Measurements from ENCODE around the gene CCDC63. TPM values are rescaled to one million over a fixed set of nuclear protein-coding genes. Genes with fewer than 3 reads are reported as not detected.

The CCDC63 gene
- total RNA-seq, result not detected

DNA sequence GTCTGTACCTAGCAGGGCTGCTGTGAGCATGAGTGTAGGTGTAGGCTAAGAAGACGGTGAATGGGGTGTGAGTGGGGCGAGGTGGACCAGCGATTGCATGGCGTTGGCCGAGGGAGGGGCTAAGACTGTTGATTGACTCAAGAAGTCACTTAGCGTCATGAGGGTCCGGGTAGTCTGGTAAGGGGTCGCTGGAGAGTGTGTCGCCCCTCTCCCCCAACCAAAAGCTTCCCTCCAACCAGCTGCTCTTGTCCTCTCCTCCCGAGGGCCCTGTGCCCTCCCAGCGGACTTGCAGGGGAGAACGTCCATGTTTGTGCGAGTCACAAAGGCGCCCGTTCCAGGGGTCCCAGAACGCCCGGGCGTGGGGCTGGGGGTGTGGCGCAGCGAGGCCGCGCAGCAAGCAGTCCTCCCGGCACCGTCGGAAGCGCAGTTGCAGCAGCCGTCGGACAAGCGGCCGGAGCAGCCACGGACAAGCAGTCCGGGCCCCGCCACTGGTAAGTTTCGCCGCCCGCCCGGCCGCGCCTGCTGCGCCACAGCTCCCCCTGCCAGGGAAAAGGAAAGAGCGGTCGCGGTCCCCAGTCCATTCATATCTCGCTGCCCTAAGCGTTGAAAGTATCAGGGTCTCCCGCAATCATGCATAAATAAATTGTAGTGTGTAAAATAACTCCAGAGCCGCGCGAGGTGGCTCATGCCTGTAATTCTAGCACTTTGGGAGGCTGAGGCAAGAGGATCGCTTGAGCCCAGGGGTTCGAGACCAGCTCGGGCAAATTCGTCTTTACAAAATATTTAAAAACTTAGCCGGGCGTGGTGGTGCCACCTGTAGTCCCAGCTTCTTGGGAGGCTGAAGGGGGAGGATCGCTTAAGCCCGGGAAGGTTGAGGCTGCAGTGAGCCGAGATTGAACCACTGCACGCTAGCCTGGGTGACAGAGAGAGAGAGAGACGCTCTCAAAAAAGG, at the start of gene CCDC63:
Gene CCDC63, plus strand, starts transcription at position 373 of the 952 bp plus-strand sequence. CDS start 5,968 bp downstream, outside the sequence.
- DNase-seq, result peak; percentile 69

DNA sequence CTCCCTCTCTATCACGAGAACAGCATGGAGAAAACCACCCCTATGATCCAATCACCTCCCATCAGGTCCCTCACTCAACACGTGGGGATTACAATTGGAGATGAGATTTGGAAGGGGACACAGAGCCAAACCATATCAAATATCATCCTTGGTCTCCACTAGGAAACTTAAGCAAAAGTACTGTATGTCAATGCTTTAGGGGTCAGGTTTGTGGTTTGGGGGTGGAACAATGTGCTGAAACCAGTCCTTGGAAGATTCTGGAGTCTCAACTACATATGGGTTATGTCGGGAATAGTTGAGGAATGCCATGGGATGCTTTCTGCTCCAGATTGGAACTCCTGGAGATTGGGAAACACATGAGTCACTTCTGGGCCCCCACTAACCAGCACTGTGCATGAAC, 48.3 kb upstream of the CCDC63 start:
- no peak for DNase-seq

DNA sequence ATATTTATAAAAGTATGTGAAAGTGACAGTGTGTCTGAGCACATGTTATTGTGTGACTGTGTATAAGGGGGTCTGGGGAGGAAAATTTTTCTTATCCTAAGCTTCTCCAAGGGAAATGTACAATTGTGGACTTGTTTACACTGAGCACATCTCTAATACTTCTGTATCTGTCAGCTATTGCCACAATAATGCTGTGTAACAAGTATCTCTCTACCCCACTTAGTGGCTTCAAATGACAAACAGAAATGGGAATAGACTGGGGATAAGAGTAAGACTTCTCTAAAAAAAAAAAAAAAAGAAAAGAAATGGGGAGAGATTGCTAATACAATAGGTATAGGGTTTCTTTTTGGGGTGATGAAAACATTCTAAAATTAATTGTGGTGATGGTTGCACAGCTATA, 44.3 kb upstream of the CCDC63 start:
- no peak for DNase-seq

DNA sequence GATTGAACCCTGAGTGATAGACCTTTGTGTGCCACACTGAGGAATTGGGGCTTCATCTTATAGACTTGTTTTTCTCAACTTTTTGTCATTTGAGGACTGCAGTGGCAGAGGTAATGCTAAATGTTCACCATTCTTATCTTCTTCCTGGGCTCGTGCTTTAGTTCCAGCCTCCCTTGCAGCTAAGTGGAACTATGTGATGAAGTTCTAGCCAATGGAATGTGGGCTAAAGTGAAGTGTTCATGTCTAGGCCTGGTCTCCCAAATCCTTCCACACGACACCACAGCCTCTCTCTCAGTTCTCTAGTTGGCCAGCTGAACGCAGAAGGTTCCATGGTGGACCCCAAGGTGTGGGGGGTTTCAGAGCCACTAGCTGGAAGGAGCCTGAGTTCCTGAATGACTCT, 42.4 kb upstream of the CCDC63 start:
- DNase-seq, result no peak

DNA sequence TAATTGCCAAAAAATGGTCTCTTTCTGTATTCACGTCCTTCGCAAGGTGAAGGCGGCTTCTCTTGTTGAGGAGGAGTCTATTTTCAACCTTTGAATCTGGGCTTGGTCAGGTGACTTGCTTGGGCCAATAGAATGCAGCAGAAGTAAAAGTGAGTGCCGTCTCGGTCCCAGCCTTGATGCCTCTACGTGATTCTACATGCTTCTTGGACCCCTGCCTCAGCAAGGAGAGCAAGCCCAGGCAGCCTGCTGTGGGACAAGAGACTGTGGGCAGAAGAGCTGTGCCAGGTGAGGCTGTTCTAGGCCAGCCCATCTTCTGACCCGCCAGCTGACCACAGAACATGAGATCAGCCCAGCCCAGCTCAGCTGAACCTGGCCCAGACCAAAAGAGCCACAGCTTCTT, 39.1 kb upstream of the CCDC63 start:
- no peak for DNase-seq

DNA sequence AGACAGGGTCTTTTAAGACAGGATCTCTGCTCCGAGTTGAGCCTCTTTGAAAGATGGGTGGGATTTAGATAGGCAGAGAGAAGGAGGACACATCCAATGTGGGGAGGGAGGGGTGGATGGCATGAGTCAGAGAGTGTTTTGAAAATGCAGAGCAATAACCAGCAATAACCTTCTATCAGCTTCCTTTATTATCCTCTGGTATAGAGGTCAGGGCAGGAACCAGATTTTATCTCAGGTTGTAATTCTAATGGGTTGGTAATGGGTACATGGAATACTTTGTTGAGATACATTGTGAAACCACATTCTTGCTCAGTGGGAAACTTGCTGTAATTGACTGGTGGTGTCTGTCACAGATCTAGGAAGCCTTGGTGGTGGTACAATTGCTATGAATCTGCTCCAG, 37.6 kb upstream of the CCDC63 start:
- DNase-seq, result no peak

DNA sequence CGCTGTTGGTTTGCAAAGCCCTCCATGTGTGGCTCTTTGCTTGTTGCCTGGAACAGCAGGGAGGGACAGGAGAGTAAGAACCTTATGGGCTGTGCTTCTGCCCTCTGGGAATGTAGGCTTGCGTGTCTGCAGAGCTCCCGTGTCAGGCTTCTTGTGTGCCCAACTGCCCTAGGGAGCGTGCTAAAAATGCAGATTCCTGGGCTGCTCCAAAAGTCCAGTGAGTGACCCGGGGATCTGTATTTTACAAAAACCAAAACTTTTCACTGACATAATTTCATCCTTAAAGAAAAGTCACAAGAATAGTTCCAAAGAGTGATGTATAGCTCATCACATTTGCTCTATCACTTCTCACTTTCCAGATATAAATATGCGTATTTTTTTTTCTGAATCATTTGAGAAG, 34.8 kb upstream of the CCDC63 start:
- no peak for DNase-seq

DNA sequence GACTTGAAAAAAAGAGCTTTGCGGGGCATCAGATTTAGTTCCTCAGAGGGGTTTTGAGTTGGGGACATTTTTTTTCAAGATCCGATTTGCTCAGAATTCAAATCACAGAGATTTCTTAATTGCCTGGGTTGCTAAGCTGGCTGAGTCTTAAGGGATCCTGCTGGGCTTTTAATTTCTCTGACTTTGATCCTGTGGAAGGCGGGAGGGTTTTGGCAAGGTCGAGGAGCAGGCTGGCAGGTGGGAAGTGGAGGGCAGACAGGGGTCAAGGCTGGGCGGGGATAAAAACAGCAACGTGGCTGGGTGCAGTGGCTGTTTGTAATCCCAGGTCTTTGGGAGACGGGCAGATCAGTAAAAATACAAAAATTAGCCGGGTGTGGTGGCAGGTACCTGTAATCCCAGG, 33.5 kb upstream of the CCDC63 start:
- DNase-seq, result no peak

DNA sequence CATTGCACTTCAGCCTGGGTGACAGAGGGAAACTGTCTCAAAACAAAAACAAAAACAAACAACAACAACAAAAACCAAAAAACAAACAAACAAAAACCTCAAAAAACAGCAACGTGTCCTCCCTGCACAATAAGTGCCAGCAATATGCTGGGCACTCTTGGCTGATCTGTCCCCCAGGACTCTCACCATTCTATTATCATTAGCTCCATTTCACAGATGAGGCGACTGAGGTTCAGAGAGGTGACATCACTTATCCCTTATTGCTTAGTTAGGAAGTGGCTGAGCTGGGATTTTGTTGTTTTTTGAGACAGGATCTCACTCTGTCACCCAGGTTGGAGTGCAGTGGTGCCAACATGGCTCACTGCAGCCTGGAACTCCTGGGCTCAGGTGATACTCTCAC, 33.0 kb upstream of the CCDC63 start:
- DNase-seq, result no peak

DNA sequence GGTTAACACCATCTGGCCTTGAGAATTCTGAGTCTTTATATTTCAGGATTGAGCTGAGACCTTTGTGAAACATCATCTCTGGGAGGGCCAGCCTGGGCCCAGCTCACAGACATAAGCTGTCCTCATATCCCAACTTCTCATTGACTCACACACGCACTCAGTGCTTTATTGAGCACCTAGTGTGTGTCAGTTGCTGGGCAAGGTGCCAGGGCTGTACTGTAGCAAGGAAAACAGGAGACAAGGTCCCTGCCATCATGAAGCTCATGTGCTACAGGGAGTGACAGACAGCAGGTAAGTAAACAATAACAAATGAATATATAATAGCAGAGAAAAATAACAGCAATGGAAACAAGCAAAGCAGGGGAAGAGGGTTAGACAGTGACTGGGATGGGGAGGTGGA, 30.5 kb upstream of the CCDC63 start:
- DNase-seq, result no peak

DNA sequence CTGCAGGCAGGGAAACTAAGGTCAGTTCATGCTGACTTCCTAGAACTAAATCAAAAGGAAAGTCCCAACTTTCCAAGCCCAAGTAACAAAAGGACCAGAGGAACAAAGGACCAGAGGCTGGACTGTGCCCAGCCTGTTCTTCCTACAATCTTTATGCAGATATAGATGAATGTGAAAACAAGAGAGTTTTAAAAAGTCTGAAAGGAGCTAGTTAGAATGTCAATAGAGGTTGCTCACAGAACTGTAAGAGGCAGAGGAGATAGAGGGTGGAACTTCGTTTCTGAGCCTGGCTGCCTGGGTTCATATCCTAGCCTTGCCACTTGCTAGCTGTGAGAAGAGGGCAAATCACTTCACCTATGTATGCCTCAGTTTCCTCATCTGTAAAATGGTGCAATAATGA, 30.0 kb upstream of the CCDC63 start:
- no peak for DNase-seq

DNA sequence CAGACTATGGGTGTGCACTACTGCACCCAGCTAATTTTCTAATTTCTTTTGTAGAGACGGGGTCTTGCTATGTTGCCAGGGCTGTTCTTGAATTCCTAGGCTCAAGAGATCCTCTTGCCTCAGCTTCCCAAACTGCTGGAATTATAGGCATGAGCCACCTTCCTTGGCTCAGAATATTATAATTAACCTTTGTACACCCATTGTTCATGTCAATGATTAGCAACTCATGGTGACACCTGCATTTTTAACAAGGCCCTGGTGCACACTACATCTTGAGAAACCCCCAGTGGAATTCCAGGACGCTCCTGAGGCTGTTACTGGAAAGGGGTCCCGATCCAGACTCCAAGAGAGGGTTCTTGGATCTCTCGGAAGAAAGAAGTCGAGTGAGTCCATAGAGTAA, 28.3 kb upstream of the CCDC63 start:
- no peak for DNase-seq

DNA sequence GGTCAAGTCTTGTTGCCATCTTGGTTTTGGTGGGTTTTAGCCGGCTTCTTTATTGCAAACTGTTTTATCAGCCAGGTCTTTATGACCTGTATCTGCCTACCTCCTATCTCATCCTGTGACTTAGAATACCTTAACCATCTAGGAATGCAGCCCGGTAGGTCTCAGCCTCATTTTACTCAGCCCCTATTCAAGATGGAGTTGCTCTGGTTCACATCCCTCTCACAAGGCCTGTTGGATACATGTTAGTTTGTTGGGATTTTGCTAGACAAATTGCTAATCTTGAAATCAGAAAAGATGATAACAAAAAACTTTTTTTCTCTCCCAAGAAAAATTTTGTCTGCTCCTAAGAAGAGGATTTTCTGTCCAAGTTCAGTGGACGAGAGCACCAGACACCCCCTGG, 27.6 kb upstream of the CCDC63 start:
- no peak for DNase-seq

DNA sequence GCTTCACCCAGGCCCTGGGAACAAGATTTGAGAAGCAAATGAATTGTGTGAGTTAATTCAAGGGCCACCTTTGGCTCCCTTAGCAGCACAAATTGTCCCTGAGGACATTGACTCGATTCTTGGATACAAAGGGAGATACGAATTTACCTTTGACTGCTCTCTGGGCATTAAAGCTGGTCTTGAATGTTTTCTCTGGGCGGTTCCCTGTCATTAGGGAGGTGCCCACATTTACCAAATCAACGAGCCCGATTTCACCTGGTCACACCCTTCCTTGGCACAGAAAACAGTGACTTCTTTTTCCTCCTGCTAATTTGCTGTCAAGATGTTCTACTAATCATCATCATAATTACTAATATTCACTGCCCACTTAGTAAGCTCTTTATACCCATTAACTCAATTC, 27.1 kb upstream of the CCDC63 start:
- no peak for DNase-seq

DNA sequence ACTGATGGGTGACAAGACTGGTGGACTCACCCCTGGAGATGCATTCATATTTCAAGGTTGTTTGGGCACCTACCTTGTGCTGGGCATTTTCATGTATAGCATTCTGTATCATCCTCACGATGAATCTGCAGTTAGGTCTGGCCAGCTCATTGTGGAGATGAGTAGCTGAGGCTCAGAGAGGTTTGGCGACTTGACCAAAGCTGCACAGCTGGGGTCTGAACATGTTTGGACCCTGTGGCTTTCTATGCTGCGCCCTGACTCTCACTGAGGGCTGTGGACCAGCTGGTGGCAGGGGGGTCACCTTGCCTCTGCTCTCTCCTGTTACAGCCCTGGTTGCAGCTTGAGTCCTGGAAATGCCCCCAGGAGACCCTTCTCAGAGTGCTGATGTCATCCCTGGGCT, 24.9 kb upstream of the CCDC63 start:
- DNase-seq, result no peak

DNA sequence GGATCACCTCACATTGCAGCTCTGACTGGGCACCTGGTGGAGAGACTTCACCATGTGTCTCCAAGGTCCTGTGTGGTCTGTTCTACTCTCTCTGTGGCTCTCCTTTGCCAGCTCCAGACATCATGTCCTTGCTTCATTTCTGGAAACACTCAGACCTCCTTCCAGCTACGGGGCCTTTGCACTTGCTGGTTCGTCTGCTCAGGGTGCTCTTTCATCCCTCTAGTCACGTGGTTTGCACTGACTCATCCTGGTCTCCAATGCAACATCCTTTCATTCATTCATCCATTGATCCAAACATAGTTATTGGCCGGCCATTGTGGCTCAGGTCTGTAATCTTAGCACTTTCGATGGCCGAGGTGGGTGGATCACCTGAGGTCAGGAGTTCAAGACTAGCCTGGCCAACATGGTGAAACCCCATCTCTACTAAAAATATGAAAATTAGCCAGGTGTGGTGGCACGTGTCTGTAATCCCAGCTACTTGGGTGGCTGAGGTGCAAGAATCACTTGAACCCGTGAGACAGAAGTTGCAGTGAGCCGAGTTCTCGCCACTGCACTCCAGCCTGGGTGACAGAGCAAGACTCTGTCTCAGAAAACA, 23.9 kb upstream of the CCDC63 start:
- DNase-seq, result no peak

DNA sequence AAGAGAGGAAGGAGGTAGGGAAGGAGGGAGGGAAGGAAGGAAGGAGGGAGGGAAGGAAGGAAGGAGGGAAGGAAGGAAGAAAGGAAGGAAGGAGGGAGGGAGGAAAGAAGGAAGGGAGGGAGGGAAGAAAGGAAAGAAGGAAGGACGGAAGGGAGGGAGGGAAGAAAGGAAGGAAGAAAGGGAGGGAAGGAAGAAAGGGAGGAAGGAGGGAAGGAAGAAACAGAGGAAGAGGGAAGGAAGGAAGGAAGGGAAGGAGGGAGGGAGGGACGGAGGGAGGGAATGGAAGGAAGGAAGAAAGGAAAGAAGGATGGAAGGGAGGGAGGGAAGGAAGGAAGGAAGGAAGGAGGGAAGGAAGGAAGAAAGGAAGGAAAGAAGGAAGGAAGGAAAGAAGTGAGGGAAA, 22.4 kb upstream of the CCDC63 start:
- DNase-seq, result no peak

DNA sequence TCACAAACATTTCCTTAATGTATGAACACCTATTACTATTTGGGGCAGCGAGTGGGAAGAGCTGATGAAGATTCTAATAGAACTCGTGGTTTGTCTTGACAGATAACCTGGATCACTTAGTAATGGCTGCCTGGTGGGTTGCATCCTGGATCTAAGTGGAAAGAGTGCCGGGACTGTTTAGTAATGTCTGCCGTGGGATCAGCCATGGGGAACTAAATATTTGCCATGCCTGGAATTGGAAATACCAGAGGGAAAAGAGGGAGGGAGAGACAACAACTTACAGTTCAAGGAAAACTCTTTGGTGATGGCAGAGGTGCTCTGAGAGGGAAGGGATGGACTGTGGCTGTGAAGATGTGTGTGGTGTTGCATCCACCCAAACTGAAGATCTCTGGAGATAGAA, 21.3 kb upstream of the CCDC63 start:
- no peak for DNase-seq

DNA sequence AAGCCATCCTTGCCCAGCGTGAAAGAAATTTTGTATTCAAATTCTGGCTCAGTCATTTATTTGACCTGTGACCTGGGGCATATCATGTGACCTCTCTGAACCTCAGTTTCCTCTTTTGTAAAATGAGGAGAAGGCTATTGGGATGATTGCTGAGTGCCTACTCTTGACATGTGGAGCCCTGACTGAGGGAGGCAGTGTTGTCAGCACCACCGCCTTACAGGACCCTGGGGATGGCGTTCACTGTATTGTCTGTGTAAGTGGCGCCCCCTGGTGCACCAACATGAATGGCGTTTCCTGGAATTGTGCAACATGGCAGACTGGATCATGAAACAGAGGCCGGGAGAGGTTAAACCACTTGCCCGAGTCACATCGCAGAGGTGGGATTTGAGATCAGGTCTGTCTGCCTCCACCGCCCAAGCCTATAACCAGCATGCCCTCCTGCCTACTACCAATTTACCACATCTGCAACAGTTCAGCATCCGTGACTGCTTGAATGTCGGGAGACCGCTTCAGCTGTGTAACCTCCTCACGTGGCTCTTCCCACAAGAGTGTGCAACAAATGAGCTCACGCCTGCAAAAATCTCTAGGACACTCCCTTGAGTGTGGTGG, 20.1 kb upstream of the CCDC63 start:
- DNase-seq, result peak; percentile 87

DNA sequence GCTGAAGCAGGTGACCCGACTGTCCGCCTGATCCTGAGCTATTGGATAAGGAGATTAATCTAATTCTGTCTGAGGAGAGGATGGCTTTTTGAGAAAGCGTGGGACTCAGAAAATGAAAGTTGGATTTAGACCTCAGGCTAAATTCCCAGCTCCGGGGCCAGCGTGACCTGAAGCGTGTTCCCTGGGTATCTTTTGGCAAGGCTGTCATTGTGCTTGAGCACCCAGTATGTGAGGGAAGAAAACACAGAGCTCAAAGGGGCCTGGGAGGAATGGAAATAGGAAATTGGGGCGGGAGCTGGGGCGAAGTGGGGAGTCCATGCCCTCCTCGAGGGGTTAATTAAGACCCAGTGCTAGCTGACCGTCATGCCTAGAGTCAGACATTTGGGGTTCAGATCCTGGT, 17.5 kb upstream of the CCDC63 start:
- no peak for DNase-seq

DNA sequence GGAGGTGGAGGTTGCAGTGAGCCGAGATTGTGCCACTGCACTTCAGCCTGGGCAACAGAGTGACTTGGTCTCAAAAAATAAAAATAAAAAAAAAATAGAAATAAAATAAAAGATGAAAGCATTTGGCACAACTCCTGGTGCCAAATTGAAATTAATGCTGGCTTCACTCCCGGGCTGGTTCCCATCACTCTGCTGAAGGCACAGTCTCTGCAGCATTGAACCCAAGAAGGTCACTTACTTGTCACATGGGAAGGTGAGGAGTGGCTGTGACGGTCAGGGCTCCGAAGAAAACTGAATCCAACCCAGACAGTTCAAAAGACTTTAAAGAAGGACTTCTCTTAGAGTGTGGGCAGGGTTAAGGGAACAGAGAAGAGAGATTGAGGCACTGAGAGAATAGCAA, 10.5 kb upstream of the CCDC63 start:
- no peak for DNase-seq

DNA sequence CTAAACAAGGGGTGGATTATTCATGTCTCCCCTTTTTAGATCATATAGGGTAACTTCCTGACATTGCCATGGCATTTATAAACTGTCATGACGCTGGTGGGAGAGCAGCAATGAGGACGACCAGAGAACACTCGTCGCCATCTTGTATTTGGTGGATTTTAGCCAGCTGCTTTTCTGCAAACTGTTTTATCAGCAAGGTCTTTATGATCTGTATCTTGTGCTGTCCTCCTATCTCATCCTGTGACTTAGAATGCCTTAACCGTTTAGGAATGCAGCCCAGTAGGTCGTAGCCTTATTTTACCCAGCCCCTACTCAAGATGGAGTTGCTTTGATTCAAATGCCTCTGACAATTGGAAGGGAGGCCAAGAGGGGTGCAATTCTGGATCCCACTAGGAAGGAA, 5.8 kb upstream of the CCDC63 start:
- DNase-seq, result no peak

DNA sequence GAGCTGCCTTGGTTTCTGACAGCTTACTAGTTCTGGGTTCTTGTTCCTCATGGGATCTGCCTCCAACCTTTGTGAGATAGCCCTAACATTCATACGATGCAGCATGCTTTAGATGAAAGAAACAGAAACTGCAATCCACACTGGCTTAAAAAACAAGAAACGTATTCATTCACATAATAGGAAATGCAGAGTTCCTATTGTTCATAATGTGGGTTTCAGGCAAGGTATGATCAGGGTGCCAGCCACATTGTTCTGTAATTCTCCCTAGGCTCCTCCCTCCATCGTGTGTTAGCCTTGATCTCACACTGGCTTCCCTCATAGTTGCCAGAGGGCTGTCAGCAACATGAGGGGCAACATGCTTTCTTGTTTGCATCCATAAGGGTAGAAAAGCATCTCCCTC, 2.7 kb upstream of the CCDC63 start:
- DNase-seq, result no peak
